Measurements from ENCODE around the gene NCKAP5. TPM values are rescaled to one million over a fixed set of nuclear protein-coding genes. Genes with fewer than 3 reads are reported as not detected.

NCKAP5 gene
- total and polyA plus RNA-seq, 9 donors: 0.80 to 2.7 (median 2.2) TPM

- 33 to 42% (median 36%) methylated on average over 8 of the region's 8 CpGs for WGBS, 3 donors
- intact Hi-C loops (cut with DNase I): no loop called here
- DNase-seq: peak in 2 of 5 donors; percentile 23 to 48
Observed at GRCh38 chr2:132911726-132912724, 656.2 kb downstream of the NCKAP5 start.

GRCh38 chr2:132910432-132910831 is 657.8 kb downstream of the NCKAP5 start:
- Histone ChIP-seq H3K36me3 (no peaks in the 10 kb centered on the region), H3K27me3 (no peaks in the 10 kb centered on the region), H3K4me1 (ENCODE audit: insufficient read depth) (peaks cover 1% of the 10 kb centered on the region), H3K4me3 (no peak overlapping the region), H3K9me3 (no peaks in the 10 kb centered on the region), H3K27ac (no peak overlapping the region)
- intact Hi-C loops (cut with DNase I): no loop called here
- TF ChIP-seq CTCF (IDR thresholded peaks at IDR 0.05) (no peak), EP300 (IDR thresholded peaks at IDR 0.05) (no peak), POLR2A (IDR thresholded peaks at IDR 0.05) (no peak)
- no peak for DNase-seq

More at GRCh38 chr2:132911726-132912724, 656.2 kb downstream of the NCKAP5 start:
- H3K4me3 ChIP-seq: no peak overlapping the region
- no peaks in the 10 kb centered on the region for H3K9me3 ChIP-seq
- no peaks in the 10 kb centered on the region for H3K27me3 ChIP-seq
- H3K4me1 ChIP-seq (ENCODE audit: insufficient read depth): peaks cover 1% of the 10 kb centered on the region
- H3K27ac ChIP-seq: no peak overlapping the region
- TF ChIP-seq POLR2A (IDR thresholded peaks at IDR 0.05): no peak
- TF ChIP-seq CTCF (IDR thresholded peaks at IDR 0.05): no peak
- no peak for TF ChIP-seq EP300 (IDR thresholded peaks at IDR 0.05)
- no peaks in the 10 kb centered on the region for H3K36me3 ChIP-seq

- Histone ChIP-seq H3K36me3 (no peaks in the 10 kb centered on the region), H3K4me1 (ENCODE audit: insufficient read depth) (peaks cover 1% of the 10 kb centered on the region), H3K9me3 (no peaks in the 10 kb centered on the region), H3K4me3 (no peak overlapping the region), H3K27ac (no peak overlapping the region), H3K27me3 (no peaks in the 10 kb centered on the region)
- 55 to 74% (median 70%) methylated on average over 2 of the region's 2 CpGs for WGBS, 3 donors
- no peak for DNase-seq
- intact Hi-C loops (cut with DNase I): no loop called here
- TF ChIP-seq EP300 (IDR thresholded peaks at IDR 0.05) (no peak), CTCF (IDR thresholded peaks at IDR 0.05) (no peak), POLR2A (IDR thresholded peaks at IDR 0.05) (no peak)
Observed at GRCh38 chr2:132909427-132909826, 658.8 kb downstream of the NCKAP5 start.

GRCh38 chr2:132904142-132904842 is 664.0 kb downstream of the NCKAP5 start:
- no peak overlapping the region for H3K27ac ChIP-seq
- H3K9me3 ChIP-seq: no peaks in the 10 kb centered on the region
- no peaks in the 10 kb centered on the region for H3K36me3 ChIP-seq
- intact Hi-C loops (cut with DNase I): no loop called here
- WGBS, 3 donors: 81 to 89% (median 89%) methylated on average over 7 of the region's 7 CpGs
- H3K4me3 ChIP-seq: no peak overlapping the region
- no peaks in the 10 kb centered on the region for H3K4me1 ChIP-seq (ENCODE audit: insufficient read depth)
- no peaks in the 10 kb centered on the region for H3K27me3 ChIP-seq
- no peak for TF ChIP-seq EP300 (IDR thresholded peaks at IDR 0.05)
- no peak for TF ChIP-seq POLR2A (IDR thresholded peaks at IDR 0.05)
- no peak for DNase-seq

All from ovary (tissue), 9 donors.